Smooth muscle cell (in vitro differentiated cells): Measurements from ENCODE around the gene TNFSF11. TPM values are rescaled to one million over a fixed set of nuclear protein-coding genes. Genes with fewer than 3 reads are reported as not detected.

Source experiments
- DNase-seq: peaks from one replicate; lab custom pipeline; 2025; ENCODE audit not compliant: unreplicated experiment; lab: John Stamatoyannopoulos, UW
- H2AFZ ChIP-seq: fragments of 200-600 bp; sonication (generic); 2 replicates; pipeline ENCODE4 v1.6.0; 2016; ENCODE audit warnings: antibody characterized with exemption, low read depth, mild to moderate bottlenecking
- H3F3A ChIP-seq: fragments of 200-600 bp; sonication (generic); 2 replicates; pipeline ENCODE4 v1.6.0; 2017; ENCODE audit warnings: antibody characterized with exemption, low read depth
- H3K27ac ChIP-seq: fragments of 200-600 bp; sonication (generic); 2 replicates; pipeline ENCODE4 v1.5.1; 2016; ENCODE audit warnings: low read depth, mild to moderate bottlenecking
- H3K27me3 ChIP-seq: fragments of 200-600 bp; sonication (generic); 2 replicates; pipeline ENCODE4 v1.6.1; 2016; ENCODE audit warnings: low read depth, mild to moderate bottlenecking
- H3K36me3 ChIP-seq: fragments of 200-600 bp; sonication (generic); 2 replicates; pipeline ENCODE4 v1.5.1; 2016; ENCODE audit warnings: low read depth
- H3K4me1 ChIP-seq: fragments of 200-600 bp; sonication (generic); 2 replicates; pipeline ENCODE4 v1.5.1; 2016; ENCODE audit warnings: low read depth
- H3K4me2 ChIP-seq: fragments of 200-600 bp; sonication (generic); 2 replicates; pipeline ENCODE4 v1.6.0; 2016; ENCODE audit warnings: mild to moderate bottlenecking
- H3K4me3 ChIP-seq: fragments of 200-600 bp; sonication (generic); 2 replicates; pipeline ENCODE4 v1.5.1; 2016; ENCODE audit warnings: mild to moderate bottlenecking
- H3K79me2 ChIP-seq: fragments of 200-600 bp; sonication (generic); 2 replicates; pipeline ENCODE4 v1.6.0; 2016; ENCODE audit warnings: low read depth, mild to moderate bottlenecking
- H3K9ac ChIP-seq: fragments of 200-600 bp; sonication (generic); 2 replicates; pipeline ENCODE4 v1.6.0; 2016; ENCODE audit warnings: low read depth
- H3K9me3 ChIP-seq: fragments of 200-600 bp; sonication (generic); replicated peaks from 2 replicates; pipeline ENCODE4 v1.5.1; 2016; ENCODE audit warnings: low read depth
- H4K20me1 ChIP-seq: fragments of 200-600 bp; sonication (generic); 2 replicates; pipeline ENCODE4 v1.6.0; 2016; ENCODE audit warnings: low read depth
- WGBS: methylation state at CpG from one replicate; pipeline ENCODE4 v1.1.7; 2016; ENCODE audit warnings: low lambda C conversion rate; 5-methylcytosine and 5-hydroxymethylcytosine counted together
- polyA plus RNA-seq: library from polyadenylated mRNA; unstranded; fragments of >200 nt; fragmentation: Nextera tagmentation; extraction: Ambion mirVana; gene quantifications from 2 replicates; pipeline ENCODE4 v1.2.1, GENCODE V29; 2016
- total RNA-seq: library from RNA; depleted of rRNA; stranded (reverse); fragments of >200 nt; gene quantifications from 2 replicates; pipeline ENCODE4 v1.2.3, GENCODE V29; 2014
- TF ChIP-seq, protein P1 (sequence below): fragments of 200-600 bp; sonication (generic); IDR thresholded peaks from 2 replicates; pipeline ENCODE4 v1.5.1; 2017; ENCODE audit warnings: borderline replicate concordance, mild to moderate bottlenecking, antibody characterized with exemption; ENCODE audit not compliant: insufficient read depth, poor library complexity, severe bottlenecking

The TNFSF11 gene
- total and polyA plus RNA-seq, 2 experiments from 2014 or later, result not detected

DNA sequence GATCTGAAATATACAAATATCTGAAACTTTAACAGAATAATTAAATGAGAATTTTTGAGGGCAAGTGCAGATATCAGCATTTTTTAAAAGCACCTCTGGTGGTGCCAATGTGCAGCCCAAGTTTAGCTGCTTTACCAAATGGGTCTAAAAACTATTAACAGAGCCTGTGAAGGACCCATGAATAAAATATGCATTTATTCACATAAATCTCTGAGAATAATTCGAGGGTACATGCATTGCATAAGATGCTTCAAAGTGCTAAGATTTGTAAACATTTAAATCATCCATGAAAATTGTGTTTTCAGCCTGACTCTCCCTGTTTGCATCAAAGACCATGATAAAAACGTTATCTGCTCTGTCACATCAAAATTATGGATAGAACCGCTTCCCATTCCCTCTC is 47.1 kb upstream of the TNFSF11 start:
- DNase-seq, result no peak
- Histone ChIP-seq H3K27me3 (no peaks in the 10 kb centered on the region), H3K9me3 (no peaks in the 10 kb centered on the region), H3F3A (no peaks in the 10 kb centered on the region), H3K9ac (no peak overlapping the region), H3K4me3 (no peak overlapping the region), H3K27ac (no peak overlapping the region), H3K4me2 (no peak overlapping the region), H3K79me2 (no peaks in the 10 kb centered on the region), H2AFZ (no peak overlapping the region), H3K4me1 (no peaks in the 10 kb centered on the region), H3K36me3 (no peaks in the 10 kb centered on the region), H4K20me1 (no peaks in the 10 kb centered on the region)
- TF ChIP-seq, protein P1, sequence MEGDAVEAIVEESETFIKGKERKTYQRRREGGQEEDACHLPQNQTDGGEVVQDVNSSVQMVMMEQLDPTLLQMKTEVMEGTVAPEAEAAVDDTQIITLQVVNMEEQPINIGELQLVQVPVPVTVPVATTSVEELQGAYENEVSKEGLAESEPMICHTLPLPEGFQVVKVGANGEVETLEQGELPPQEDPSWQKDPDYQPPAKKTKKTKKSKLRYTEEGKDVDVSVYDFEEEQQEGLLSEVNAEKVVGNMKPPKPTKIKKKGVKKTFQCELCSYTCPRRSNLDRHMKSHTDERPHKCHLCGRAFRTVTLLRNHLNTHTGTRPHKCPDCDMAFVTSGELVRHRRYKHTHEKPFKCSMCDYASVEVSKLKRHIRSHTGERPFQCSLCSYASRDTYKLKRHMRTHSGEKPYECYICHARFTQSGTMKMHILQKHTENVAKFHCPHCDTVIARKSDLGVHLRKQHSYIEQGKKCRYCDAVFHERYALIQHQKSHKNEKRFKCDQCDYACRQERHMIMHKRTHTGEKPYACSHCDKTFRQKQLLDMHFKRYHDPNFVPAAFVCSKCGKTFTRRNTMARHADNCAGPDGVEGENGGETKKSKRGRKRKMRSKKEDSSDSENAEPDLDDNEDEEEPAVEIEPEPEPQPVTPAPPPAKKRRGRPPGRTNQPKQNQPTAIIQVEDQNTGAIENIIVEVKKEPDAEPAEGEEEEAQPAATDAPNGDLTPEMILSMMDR, result no peak
- 78% methylated on average over 3 of the region's 3 CpGs for WGBS

DNA sequence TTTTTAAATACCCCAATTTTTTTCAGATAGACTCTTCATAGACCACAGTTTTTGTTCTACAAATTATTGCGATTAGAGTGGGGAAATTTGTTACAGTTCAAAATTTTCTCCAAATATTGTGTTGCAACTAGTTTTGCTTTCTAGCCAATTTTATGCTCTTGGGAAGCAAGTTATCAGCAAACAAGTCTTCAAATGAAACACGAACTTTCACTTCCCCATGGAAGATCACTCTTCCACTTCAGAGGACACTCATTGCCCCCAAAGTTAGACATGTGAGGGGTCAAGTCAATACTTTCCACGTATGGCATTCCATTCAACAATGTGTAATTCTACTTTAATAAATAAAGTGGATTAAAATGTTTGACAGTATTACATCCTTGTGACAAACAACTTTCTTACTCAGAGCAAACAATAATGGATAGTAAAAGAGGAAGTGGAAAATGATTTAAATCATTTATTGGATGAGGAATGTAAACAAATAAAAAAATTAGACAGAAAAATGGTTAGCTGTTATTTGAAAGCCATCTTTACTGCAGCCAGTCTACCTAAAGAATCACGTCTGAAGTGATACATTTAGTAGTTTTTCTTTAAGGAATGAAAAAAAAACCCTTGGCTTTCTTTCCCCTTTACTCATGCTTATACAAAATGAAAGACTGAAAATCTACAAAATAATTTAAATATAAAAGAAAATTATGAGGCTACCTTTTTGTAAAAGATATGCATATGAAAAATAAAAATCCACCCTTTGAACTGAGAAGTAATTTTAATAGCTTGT is 41.2 kb upstream of the TNFSF11 start:
- Histone ChIP-seq H3K79me2 (no peaks in the 10 kb centered on the region), H3K36me3 (no peaks in the 10 kb centered on the region), H3K4me1 (no peaks in the 10 kb centered on the region), H3K4me3 (no peak overlapping the region), H3K4me2 (no peak overlapping the region), H3K27ac (no peak overlapping the region), H3F3A (no peaks in the 10 kb centered on the region), H3K27me3 (no peaks in the 10 kb centered on the region), H3K9ac (no peak overlapping the region), H4K20me1 (no peaks in the 10 kb centered on the region), H3K9me3 (no peaks in the 10 kb centered on the region), H2AFZ (no peak overlapping the region)
- TF ChIP-seq, protein P1, result no peak
- DNase-seq, result no peak
- 90% methylated on average over 4 of the region's 4 CpGs for WGBS

DNA sequence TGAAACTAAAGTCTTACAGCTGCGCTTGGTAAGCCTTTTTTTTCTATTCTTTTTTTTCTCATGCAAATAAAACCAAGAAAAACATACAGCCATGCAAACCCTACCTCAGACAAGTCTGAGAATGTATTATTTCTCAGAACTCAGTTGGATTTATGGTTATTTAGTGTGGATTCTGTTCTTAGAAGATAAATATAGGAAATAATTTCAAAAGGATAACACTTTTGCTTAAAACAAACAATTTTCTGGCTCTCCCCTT is 40.7 kb upstream of the TNFSF11 start:
- Histone ChIP-seq H3K4me3 (no peak overlapping the region), H3K27ac (no peak overlapping the region), H3K4me2 (no peak overlapping the region), H3K36me3 (no peaks in the 10 kb centered on the region), H4K20me1 (no peaks in the 10 kb centered on the region), H3K9me3 (no peaks in the 10 kb centered on the region), H3K79me2 (no peaks in the 10 kb centered on the region), H3F3A (no peaks in the 10 kb centered on the region), H3K27me3 (no peaks in the 10 kb centered on the region), H3K4me1 (no peaks in the 10 kb centered on the region), H2AFZ (no peak overlapping the region), H3K9ac (no peak overlapping the region)
- no peak for DNase-seq
- TF ChIP-seq, protein P1, result no peak
- 100% methylated on average over 1 of the region's 1 CpG for WGBS

DNA sequence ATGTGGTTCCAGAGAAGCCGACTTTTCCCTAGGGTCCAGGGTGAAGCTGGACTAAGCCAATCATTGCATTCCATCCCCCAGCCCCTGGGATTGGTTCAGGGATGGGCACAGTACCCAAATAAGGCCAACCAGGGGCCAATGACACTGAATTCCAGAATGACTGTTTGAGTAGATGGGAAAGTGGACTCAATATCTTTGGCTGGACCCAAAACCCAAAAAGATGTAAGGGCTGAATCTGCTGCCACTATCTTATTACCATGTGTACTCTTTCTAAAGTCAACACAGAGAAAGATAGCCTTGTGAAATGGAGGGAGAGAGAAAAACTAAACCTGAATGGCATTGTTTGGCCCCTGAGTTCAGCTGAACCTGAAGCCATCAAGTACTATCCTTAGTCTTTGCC is 39.2 kb upstream of the TNFSF11 start:
- Histone ChIP-seq H3F3A (no peaks in the 10 kb centered on the region), H3K79me2 (no peaks in the 10 kb centered on the region), H3K4me1 (no peaks in the 10 kb centered on the region), H2AFZ (no peak overlapping the region), H3K27me3 (no peaks in the 10 kb centered on the region), H3K9ac (no peak overlapping the region), H4K20me1 (no peaks in the 10 kb centered on the region), H3K9me3 (no peaks in the 10 kb centered on the region), H3K4me3 (no peak overlapping the region), H3K36me3 (no peaks in the 10 kb centered on the region), H3K27ac (no peak overlapping the region), H3K4me2 (no peak overlapping the region)
- WGBS, result 100% methylated on average over 1 of the region's 1 CpG
- TF ChIP-seq, protein P1, result no peak
- DNase-seq, result no peak
